ENCODE data around the gene IFNAR1. TPM values are rescaled to one million over a fixed set of nuclear protein-coding genes. Genes with fewer than 3 reads are reported as not detected.

Gene IFNAR1
- polyA plus RNA-seq, 1 donor: 26.7 TPM

GRCh38 chr21:33383056-33383888, 58.5 kb downstream of the IFNAR1 start:
- Histone ChIP-seq H3K4me3 (ENCODE audit: low read length) (no peak overlapping the region), H3K9me3 (ENCODE audit: control insufficient read depth, low read depth, low read length) (no peaks in the 10 kb centered on the region), H3K4me1 (ENCODE audit: control insufficient read depth, insufficient read depth, low read length) (peaks cover 24% of the 10 kb centered on the region), H3K36me3 (ENCODE audit: control insufficient read depth, insufficient read depth, low read length) (no peaks in the 10 kb centered on the region), H3K27ac (ENCODE audit: low read length) (peak overlapping the region; percentile 4), H3K27me3 (ENCODE audit: control insufficient read depth, insufficient read depth, low read length) (no peaks in the 10 kb centered on the region)
- no CpG with 5 or more reads among the region's 20 CpGs for WGBS (ENCODE audit: insufficient coverage, low lambda C conversion rate)
- peak; percentile 74 to 86 for DNase-seq

DNA sequence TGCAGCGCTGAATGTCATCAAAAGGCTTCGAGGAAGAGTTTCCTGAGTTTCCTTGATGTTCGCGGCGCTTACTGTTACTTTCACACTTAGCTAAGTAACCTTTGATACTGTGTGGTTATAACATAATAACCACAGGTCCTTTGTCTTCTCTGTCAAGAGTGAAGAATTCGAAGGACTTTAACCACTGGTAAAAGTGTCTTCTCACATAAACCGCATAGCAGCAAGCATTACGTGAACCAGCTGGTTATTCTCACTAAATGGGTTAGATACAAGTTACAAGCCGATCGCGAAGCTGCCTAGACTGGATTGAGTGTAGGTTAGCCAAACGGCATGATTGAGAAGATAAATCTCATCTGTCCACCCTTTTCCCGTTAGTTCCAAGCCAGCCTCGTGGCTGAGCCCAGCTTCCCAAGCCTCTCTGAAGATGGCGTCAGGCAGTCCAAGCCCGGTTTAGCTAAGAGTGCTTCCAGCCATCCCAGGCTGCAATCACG, 60.1 kb downstream of the IFNAR1 start:
- Histone ChIP-seq H3K36me3 (ENCODE audit: control insufficient read depth, insufficient read depth, low read length) (no peaks in the 10 kb centered on the region), H3K4me3 (ENCODE audit: low read length) (no peak overlapping the region), H3K9me3 (ENCODE audit: control insufficient read depth, low read depth, low read length) (no peaks in the 10 kb centered on the region), H3K27ac (ENCODE audit: low read length) (peak overlapping the region; percentile 30), H3K4me1 (ENCODE audit: control insufficient read depth, insufficient read depth, low read length) (peaks cover 25% of the 10 kb centered on the region), H3K27me3 (ENCODE audit: control insufficient read depth, insufficient read depth, low read length) (no peaks in the 10 kb centered on the region)
- peak in 1 of 2 donors; percentile 72 for DNase-seq
- WGBS (ENCODE audit: insufficient coverage, low lambda C conversion rate): no CpG with 5 or more reads among the region's 17 CpGs

DNA sequence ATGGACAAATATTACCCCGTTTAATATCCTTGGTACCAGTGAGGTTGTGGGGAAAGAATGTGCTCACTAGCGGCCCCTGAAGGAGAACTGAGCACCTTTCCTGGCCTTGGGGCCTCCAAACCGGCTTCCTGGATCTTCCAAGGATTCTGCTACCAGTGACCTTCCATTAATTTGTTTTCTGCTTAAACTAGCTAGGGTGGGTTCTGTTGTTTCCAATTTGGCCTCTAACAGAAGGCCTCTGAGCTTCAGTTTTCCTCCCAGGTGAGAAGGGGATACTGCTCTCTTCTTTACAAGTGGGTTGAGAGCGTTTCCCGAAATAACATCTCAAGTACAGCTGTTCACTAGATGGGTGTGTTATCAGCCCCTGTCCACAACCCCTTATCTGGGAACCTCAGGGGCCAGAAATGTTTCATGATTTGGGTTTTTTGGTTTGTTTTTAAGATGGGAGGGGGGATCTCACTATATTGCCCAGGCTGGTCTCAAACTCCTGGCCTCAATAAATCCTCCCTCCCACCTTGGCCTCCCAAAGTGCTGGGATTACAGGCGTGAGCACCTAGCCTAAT, 61.5 kb downstream of the IFNAR1 start:
- no peaks in the 10 kb centered on the region for H3K27me3 ChIP-seq (ENCODE audit: control insufficient read depth, insufficient read depth, low read length)
- WGBS (ENCODE audit: insufficient coverage, low lambda C conversion rate): no CpG with 5 or more reads among the region's 6 CpGs
- H3K36me3 ChIP-seq (ENCODE audit: control insufficient read depth, insufficient read depth, low read length): no peaks in the 10 kb centered on the region
- peaks cover 25% of the 10 kb centered on the region for H3K4me1 ChIP-seq (ENCODE audit: control insufficient read depth, insufficient read depth, low read length)
- no peak overlapping the region for H3K4me3 ChIP-seq (ENCODE audit: low read length)
- H3K9me3 ChIP-seq (ENCODE audit: control insufficient read depth, low read depth, low read length): no peaks in the 10 kb centered on the region
- no peak overlapping the region for H3K27ac ChIP-seq (ENCODE audit: low read length)
- no peak for DNase-seq

GRCh38 chr21:33387294-33387693, 62.5 kb downstream of the IFNAR1 start:
- peaks cover 25% of the 10 kb centered on the region for H3K4me1 ChIP-seq (ENCODE audit: control insufficient read depth, insufficient read depth, low read length)
- no peak overlapping the region for H3K4me3 ChIP-seq (ENCODE audit: low read length)
- H3K27ac ChIP-seq (ENCODE audit: low read length): peak overlapping the region; percentile 63

DNA sequence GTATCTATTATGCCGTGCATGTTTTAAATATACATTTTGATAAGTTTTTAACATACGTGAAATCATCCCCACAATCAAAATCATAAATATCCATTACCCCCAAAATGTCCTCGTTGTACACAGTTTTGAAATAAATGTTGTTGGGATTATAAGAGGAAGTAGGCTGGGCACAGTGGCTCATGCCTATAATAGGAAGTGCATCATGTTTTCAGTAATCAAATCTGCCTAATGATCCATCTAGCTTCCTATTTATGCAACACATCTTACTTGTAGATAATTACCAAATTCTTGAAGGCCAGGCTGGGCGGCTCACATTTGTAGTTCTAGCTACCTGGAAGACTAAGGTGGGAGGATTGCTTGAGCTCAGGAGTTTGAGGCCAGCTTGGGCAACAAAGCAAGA, 63.4 kb downstream of the IFNAR1 start:
- H3K9me3 ChIP-seq (ENCODE audit: control insufficient read depth, low read depth, low read length): no peaks in the 10 kb centered on the region
- H3K4me3 ChIP-seq (ENCODE audit: low read length): no peak overlapping the region
- no peak for DNase-seq
- H3K36me3 ChIP-seq (ENCODE audit: control insufficient read depth, insufficient read depth, low read length): no peaks in the 10 kb centered on the region
- no peaks in the 10 kb centered on the region for H3K27me3 ChIP-seq (ENCODE audit: control insufficient read depth, insufficient read depth, low read length)
- peaks cover 21% of the 10 kb centered on the region for H3K4me1 ChIP-seq (ENCODE audit: control insufficient read depth, insufficient read depth, low read length)
- no peak overlapping the region for H3K27ac ChIP-seq (ENCODE audit: low read length)
- 100% methylated on average over 1 of the region's 4 CpGs for WGBS (ENCODE audit: insufficient coverage, low lambda C conversion rate)

More at GRCh38 chr21:33387294-33387693, 62.5 kb downstream of the IFNAR1 start:
- peak; percentile 79 to 85 for DNase-seq
- Histone ChIP-seq H3K9me3 (ENCODE audit: control insufficient read depth, low read depth, low read length) (no peaks in the 10 kb centered on the region), H3K36me3 (ENCODE audit: control insufficient read depth, insufficient read depth, low read length) (no peaks in the 10 kb centered on the region), H3K27me3 (ENCODE audit: control insufficient read depth, insufficient read depth, low read length) (no peaks in the 10 kb centered on the region)
- no CpG with 5 or more reads among the region's 6 CpGs for WGBS (ENCODE audit: insufficient coverage, low lambda C conversion rate)

DNA sequence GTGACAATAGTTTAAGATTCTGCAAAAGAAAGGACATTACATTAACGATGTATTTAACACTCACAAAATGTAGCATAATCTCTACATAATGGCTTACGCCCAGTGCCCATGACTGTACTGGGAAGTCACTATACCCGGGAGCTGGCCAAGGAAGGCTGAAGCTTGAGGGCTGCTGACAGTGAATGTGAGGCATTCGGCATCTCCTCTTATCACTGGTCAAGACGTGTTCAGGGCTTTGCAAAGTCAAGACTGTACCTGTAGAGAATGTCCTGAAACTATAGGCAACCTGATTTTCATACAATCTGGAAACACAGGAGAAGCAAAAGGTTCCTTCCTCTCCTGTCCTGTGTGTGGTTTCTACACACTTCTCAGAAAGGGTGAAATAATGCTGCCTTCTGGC, 65.7 kb downstream of the IFNAR1 start:
- Histone ChIP-seq H3K4me3 (ENCODE audit: low read length) (no peak overlapping the region), H3K4me1 (ENCODE audit: control insufficient read depth, insufficient read depth, low read length) (peaks cover 12% of the 10 kb centered on the region), H3K36me3 (ENCODE audit: control insufficient read depth, insufficient read depth, low read length) (no peaks in the 10 kb centered on the region), H3K27me3 (ENCODE audit: control insufficient read depth, insufficient read depth, low read length) (no peaks in the 10 kb centered on the region), H3K27ac (ENCODE audit: low read length) (no peak overlapping the region), H3K9me3 (ENCODE audit: control insufficient read depth, low read depth, low read length) (no peaks in the 10 kb centered on the region)
- WGBS (ENCODE audit: insufficient coverage, low lambda C conversion rate): no CpG with 5 or more reads among the region's 5 CpGs
- DNase-seq: no peak

GRCh38 chr21:33391656-33392055, 66.9 kb downstream of the IFNAR1 start:
- H3K4me1 ChIP-seq (ENCODE audit: control insufficient read depth, insufficient read depth, low read length): peaks cover 7% of the 10 kb centered on the region

GRCh38 chr21:33392284-33392985, 67.7 kb downstream of the IFNAR1 start:
- Histone ChIP-seq H3K4me3 (ENCODE audit: low read length) (no peak overlapping the region), H3K27ac (ENCODE audit: low read length) (no peak overlapping the region), H3K9me3 (ENCODE audit: control insufficient read depth, low read depth, low read length) (no peaks in the 10 kb centered on the region), H3K4me1 (ENCODE audit: control insufficient read depth, insufficient read depth, low read length) (peaks cover 2% of the 10 kb centered on the region), H3K27me3 (ENCODE audit: control insufficient read depth, insufficient read depth, low read length) (no peaks in the 10 kb centered on the region), H3K36me3 (ENCODE audit: control insufficient read depth, insufficient read depth, low read length) (no peaks in the 10 kb centered on the region)
- no peak for DNase-seq
- WGBS (ENCODE audit: insufficient coverage, low lambda C conversion rate): no CpG with 5 or more reads among the region's 11 CpGs

More at GRCh38 chr21:33391656-33392055, 66.9 kb downstream of the IFNAR1 start:
- Histone ChIP-seq H3K27ac (ENCODE audit: low read length) (no peak overlapping the region), H3K9me3 (ENCODE audit: control insufficient read depth, low read depth, low read length) (no peaks in the 10 kb centered on the region), H3K4me3 (ENCODE audit: low read length) (no peak overlapping the region), H3K27me3 (ENCODE audit: control insufficient read depth, insufficient read depth, low read length) (no peaks in the 10 kb centered on the region), H3K36me3 (ENCODE audit: control insufficient read depth, insufficient read depth, low read length) (no peaks in the 10 kb centered on the region)
- no peak for DNase-seq
- no CpG with 5 or more reads among the region's 6 CpGs for WGBS (ENCODE audit: insufficient coverage, low lambda C conversion rate)

DNA sequence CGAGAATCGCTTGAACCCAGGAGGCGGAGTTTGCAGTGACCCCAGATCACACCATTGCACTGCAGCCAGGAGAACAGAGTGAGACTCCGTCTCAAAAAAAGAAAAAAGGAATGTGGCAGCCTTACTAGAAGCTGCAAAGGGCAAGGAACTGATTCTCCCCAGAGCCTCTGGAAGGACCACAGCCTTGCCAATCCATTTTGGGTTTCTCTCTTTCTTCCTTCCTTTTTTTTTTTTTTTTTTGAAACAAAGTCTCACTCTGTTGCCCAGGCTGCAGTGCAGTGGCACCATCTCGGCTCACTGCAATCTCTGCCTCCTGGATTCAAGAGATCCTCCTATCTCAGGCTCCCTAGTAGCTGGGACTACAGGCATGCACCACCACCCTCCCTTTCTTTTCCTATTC, 68.6 kb downstream of the IFNAR1 start:
- DNase-seq: no peak
- Histone ChIP-seq H3K9me3 (ENCODE audit: control insufficient read depth, low read depth, low read length) (no peaks in the 10 kb centered on the region), H3K36me3 (ENCODE audit: control insufficient read depth, insufficient read depth, low read length) (no peaks in the 10 kb centered on the region), H3K27me3 (ENCODE audit: control insufficient read depth, insufficient read depth, low read length) (no peaks in the 10 kb centered on the region), H3K4me1 (ENCODE audit: control insufficient read depth, insufficient read depth, low read length) (peaks cover under 1% of the 10 kb centered on the region), H3K4me3 (ENCODE audit: low read length) (no peak overlapping the region), H3K27ac (ENCODE audit: low read length) (no peak overlapping the region)
- WGBS (ENCODE audit: insufficient coverage, low lambda C conversion rate): no CpG with 5 or more reads among the region's 5 CpGs

GRCh38 chr21:33394260-33394659, 69.5 kb downstream of the IFNAR1 start:
- no peak overlapping the region for H3K4me3 ChIP-seq (ENCODE audit: low read length)
- WGBS (ENCODE audit: insufficient coverage, low lambda C conversion rate): no CpG with 5 or more reads among the region's 8 CpGs
- DNase-seq: no peak

More at GRCh38 chr21:33394260-33394659, 69.5 kb downstream of the IFNAR1 start:
- Histone ChIP-seq H3K27me3 (ENCODE audit: control insufficient read depth, insufficient read depth, low read length) (no peaks in the 10 kb centered on the region), H3K27ac (ENCODE audit: low read length) (no peak overlapping the region), H3K36me3 (ENCODE audit: control insufficient read depth, insufficient read depth, low read length) (no peaks in the 10 kb centered on the region), H3K9me3 (ENCODE audit: control insufficient read depth, low read depth, low read length) (no peaks in the 10 kb centered on the region), H3K4me1 (ENCODE audit: control insufficient read depth, insufficient read depth, low read length) (no peaks in the 10 kb centered on the region)

Measured in large intestine (tissue), 3 donors.